AG10803 (cell line): ENCODE results near the gene TXNRD3.
A peak's percentile ranks its signal among the peaks of the same experiment; 100 is the strongest.

Experiments
- DNase-seq: peaks from one replicate; pipeline ENCODE4 v3.0.0; 2010; ENCODE audit warnings: low read depth
- H3K4me3 ChIP-seq: 2 replicates; pipeline ENCODE4 v1.5.1; 2011; ENCODE audit warnings: mild to moderate bottlenecking, low read length, control low read depth
- CTCF ChIP-seq: conservative IDR thresholded peaks from 2 replicates; pipeline ENCODE4 v1.5.1; 2011; ENCODE audit warnings: mild to moderate bottlenecking, low read length, control low read depth, inconsistent platforms

Gene TXNRD3

GRCh38 chr3:126691765-126692164, 36.8 kb upstream of the TXNRD3 start:
- TF ChIP-seq CTCF: no peak
- H3K4me3 ChIP-seq: no peak overlapping the region
- DNase-seq: no peak

GRCh38 chr3:126685493-126685892, 30.6 kb upstream of the TXNRD3 start:
- no peak for TF ChIP-seq CTCF
- no peak overlapping the region for H3K4me3 ChIP-seq
- peak; percentile 45 for DNase-seq

GRCh38 chr3:126685021-126685420, 30.1 kb upstream of the TXNRD3 start:
- H3K4me3 ChIP-seq: no peak overlapping the region
- TF ChIP-seq CTCF: no peak
- peak; percentile 63 for DNase-seq

GRCh38 chr3:126684218-126684751, 29.4 kb upstream of the TXNRD3 start:
- peak; percentile 62 for DNase-seq
- no peak for TF ChIP-seq CTCF
- no peak overlapping the region for H3K4me3 ChIP-seq

- DNase-seq: no peak
- TF ChIP-seq CTCF: no peak
- no peak overlapping the region for H3K4me3 ChIP-seq
These were observed 28.1 kb upstream of the TXNRD3 start for GRCh38 chr3:126683069-126683468.

GRCh38 chr3:126682009-126682408, 27.1 kb upstream of the TXNRD3 start:
- no peak for DNase-seq
- no peak overlapping the region for H3K4me3 ChIP-seq
- no peak for TF ChIP-seq CTCF

- no peak for DNase-seq
- no peak overlapping the region for H3K4me3 ChIP-seq
- no peak for TF ChIP-seq CTCF
These were observed 25.7 kb upstream of the TXNRD3 start for GRCh38 chr3:126680667-126681055.
